HCT116 (cell line): ENCODE measurements around the gene SLC47A2. TPM values are rescaled to one million over a fixed set of nuclear protein-coding genes. Genes with fewer than 3 reads are reported as not detected.

Experiments used
- ATAC-seq: fragments of 200-7000 bp; cut with Tn5 transposase; 2 replicates; pipeline ENCODE4 v1.9.1; 2020; ENCODE audit warnings: mild to moderate bottlenecking, moderate library complexity
- BruUV-seq: library from RNA; stranded (reverse); fragments of 400-500 nt; replicated peaks from 2 replicates; lab custom pipeline; 2021; lab: Mats Ljungman, UMichigan
- CTCF ChIA-PET: fragments of 300-600 bp; sonication (Branson Sonifier 250); formaldehyde crosslinking; loops from one replicate; lab custom pipeline; 2021; ENCODE audit warnings: antibody characterized with exemption; lab: Charles Lee
- POLR2A ChIA-PET: fragments of 300-600, 350-600 bp; sonication (Branson Sonifier 250); formaldehyde crosslinking; loops from one replicate; lab custom pipeline; 2021; ENCODE audit warnings: antibody characterized with exemption; lab: Charles Lee
- RAD21 ChIA-PET, 2 experiments: fragments of 300-600 bp; sonication (Branson Sonifier 250); formaldehyde crosslinking; loops; one replicate each; lab custom pipeline; 2023; ENCODE audit warnings: low total read pairs in 2 of 2; ENCODE audit not compliant: uncharacterized antibody in 2 of 2, unreplicated experiment in 2 of 2, low non-redundant PET in 1 of 2; lab: Charles Lee
- DNase-seq: peaks from one replicate; pipeline ENCODE4 v3.0.0-alpha.2; 2010; ENCODE audit warnings: low read depth, low spot score
- H2AFZ ChIP-seq: fragments of 200-600 bp; shearing (Covaris generic), sonication (generic); 2 replicates; pipeline ENCODE4 v1.6.1; 2017; ENCODE audit warnings: low read depth, mixed run types, mixed read lengths, antibody characterized with exemption, low read length; ENCODE audit not compliant: poor library complexity, severe bottlenecking
- H3K27ac ChIP-seq: 2 replicates; pipeline ENCODE4 v1.5.1; 2012; ENCODE audit warnings: low read depth, low read length
- H3K27me3 ChIP-seq: fragments of 200-600 bp; sonication (generic); 2 replicates; pipeline ENCODE4 v1.6.1; 2016; ENCODE audit warnings: mixed run types, low read length, mixed read lengths; ENCODE audit not compliant: insufficient read depth
- H3K36me3 ChIP-seq, 2 experiments: fragments of 200-500 bp in 1 of 2; fragments of 200-600 bp in 1 of 2; sonication (Bioruptor generic) in 1 of 2; sonication (generic) in 1 of 2; 2 replicates each; pipeline versions ENCODE4 v1.5.1 to v1.6.1; 2014 to 2016; ENCODE audit warnings: low read length in 2 of 2, inconsistent platforms in 1 of 2, mixed read lengths in 1 of 2, mixed run types in 1 of 2; ENCODE audit not compliant: insufficient read depth in 2 of 2, control insufficient read depth in 1 of 2
- H3K4me1 ChIP-seq, 2 experiments: fragments of 200-600 bp in 1 of 2; sonication (generic) in 1 of 2; 2 replicates each; pipeline versions ENCODE4 v1.5.1 to v1.6.1; 2012 to 2017; ENCODE audit warnings: low read length in 2 of 2, inconsistent platforms in 1 of 2, mild to moderate bottlenecking in 1 of 2, mixed read lengths in 1 of 2, mixed run types in 1 of 2, moderate library complexity in 1 of 2; ENCODE audit not compliant: insufficient read depth in 2 of 2, control insufficient read depth in 1 of 2
- H3K4me2 ChIP-seq: fragments of 200-600 bp; sonication (generic); 2 replicates; pipeline ENCODE4 v1.6.1; 2017; ENCODE audit warnings: mixed run types, low read length, mixed read lengths
- H3K4me3 ChIP-seq, 2 experiments: fragments of 200-600 bp in 1 of 2; sonication (generic) in 1 of 2; replicated peaks in 1 of 2; 2 replicates each; pipeline ENCODE4 v1.5.1; 2011 to 2016; ENCODE audit warnings: low read length in 2 of 2, control low read depth in 1 of 2, low read depth in 1 of 2, mild to moderate bottlenecking in 1 of 2, mixed read lengths in 1 of 2, mixed run types in 1 of 2
- H3K79me2 ChIP-seq: fragments of 200-600 bp; sonication (generic); 2 replicates; pipeline ENCODE4 v1.6.1; 2017; ENCODE audit warnings: mild to moderate bottlenecking, mixed run types, low read length, moderate library complexity, mixed read lengths; ENCODE audit not compliant: insufficient read depth
- H3K9ac ChIP-seq: fragments of 200-600 bp; sonication (generic); 2 replicates; pipeline ENCODE4 v1.6.1; 2016; ENCODE audit warnings: low read length, mixed read lengths
- H3K9me2 ChIP-seq: fragments of 200-600 bp; sonication (generic), shearing (Covaris generic); 2 replicates; pipeline ENCODE4 v1.6.1; 2017; ENCODE audit warnings: mixed run types, mild to moderate bottlenecking, moderate library complexity; ENCODE audit not compliant: insufficient read depth
- H3K9me3 ChIP-seq, 2 experiments: fragments of 200-500 bp in 1 of 2; fragments of 200-600 bp in 1 of 2; sonication (Bioruptor generic) in 1 of 2; sonication (generic) in 1 of 2; 2 replicates each; pipeline ENCODE4 v1.6.1; 2014 to 2017; ENCODE audit warnings: low read length in 2 of 2, mixed read lengths in 2 of 2, inconsistent platforms in 1 of 2, low read depth in 1 of 2, mild to moderate bottlenecking in 1 of 2, mixed run types in 1 of 2, moderate library complexity in 1 of 2; ENCODE audit not compliant: control insufficient read depth in 1 of 2, insufficient read depth in 1 of 2
- H4K20me1 ChIP-seq: fragments of 200-600 bp; sonication (generic), shearing (Covaris generic); 2 replicates; pipeline ENCODE4 v1.6.1; 2017; ENCODE audit warnings: mixed run types, mild to moderate bottlenecking, moderate library complexity; ENCODE audit not compliant: insufficient read depth
- CBX3 ChIP-seq: IDR thresholded peaks from 2 replicates; pipeline ENCODE4 v1.6.1; 2012; ENCODE audit warnings: low read depth
- ELF1 ChIP-seq: IDR thresholded peaks from 2 replicates; pipeline ENCODE4 v1.6.1; 2012; ENCODE audit warnings: low read depth, borderline replicate concordance
- EZH2 ChIP-seq: fragments of 200-600 bp; sonication (generic); IDR thresholded peaks from 2 replicates; pipeline ENCODE4 v1.6.1; 2017; ENCODE audit warnings: antibody characterized with exemption, mixed run types
- EZH2phosphoT487 ChIP-seq: fragments of 200-600 bp; IDR thresholded peaks from 2 replicates; pipeline ENCODE4 v1.6.1; 2018; ENCODE audit warnings: antibody characterized with exemption, borderline replicate concordance
- POLR2AphosphoS5 ChIP-seq: IDR thresholded peaks from 2 replicates; pipeline ENCODE4 v1.6.1; 2011; ENCODE audit warnings: mild to moderate bottlenecking, low read depth, low read length, moderate library complexity
- RAD21 ChIP-seq: IDR thresholded peaks from 2 replicates; pipeline ENCODE4 v1.6.1; 2012; ENCODE audit warnings: low read depth, mild to moderate bottlenecking
- SIN3A ChIP-seq: IDR thresholded peaks from 2 replicates; pipeline ENCODE4 v1.6.1; 2012; ENCODE audit warnings: low read depth
- TCF7L2 ChIP-seq: IDR thresholded peaks from 2 replicates; pipeline ENCODE4 v1.7.0; 2011; ENCODE audit warnings: borderline replicate concordance, inconsistent platforms; ENCODE audit not compliant: insufficient read depth, insufficient read length; ENCODE audit errors: extremely low read depth
- ZFX ChIP-seq: fragments of 450-650 bp; IDR thresholded peaks from 2 replicates; pipeline ENCODE4 v1.6.1; 2017
- ZNF274 ChIP-seq: fragments of 200-500 bp; sonication (Bioruptor generic); IDR thresholded peaks from 2 replicates; pipeline ENCODE4 v1.6.1; 2014; ENCODE audit warnings: mild to moderate bottlenecking, low read depth, low read length, inconsistent platforms
- intact Hi-C: fragments of 100-400 bp; cut with micrococcal nuclease; formaldehyde crosslinking; loops from 2 replicates; pipeline ENCODE4 v1.10.0; 2022
- total RNA-seq: library from RNA; stranded (reverse); gene quantifications from one replicate; pipeline ENCODE4 v1.2.1, GENCODE V29; 2021; ENCODE audit not compliant: unreplicated experiment
- TF ChIP-seq, protein P1 (sequence below): IDR thresholded peaks from 2 replicates; pipeline ENCODE4 v1.6.1; 2012
- TF ChIP-seq, protein P2 (sequence below): IDR thresholded peaks from 2 replicates; pipeline ENCODE4 v1.6.1; 2012; ENCODE audit warnings: low read depth
- TF ChIP-seq, protein P3 (sequence below): IDR thresholded peaks from 2 replicates; pipeline ENCODE4 v1.6.1; 2012
- TF ChIP-seq, protein P4 (sequence below): IDR thresholded peaks from 2 replicates; pipeline ENCODE4 v1.6.1; 2011; ENCODE audit warnings: mild to moderate bottlenecking, low read length, moderate library complexity; ENCODE audit not compliant: insufficient replicate concordance; ENCODE audit errors: extremely low read depth
- TF ChIP-seq, protein P5 (sequence below), 3 experiments: fragments of 200-600 bp in 1 of 3; sonication (generic) in 1 of 3; IDR thresholded peaks in 2 of 3; conservative IDR thresholded peaks in 1 of 3; 2 replicates each; pipeline ENCODE4 v1.5.1; 2012 to 2017; ENCODE audit warnings: low read depth in 2 of 3, low read length in 2 of 3, antibody characterized with exemption in 1 of 3, borderline replicate concordance in 1 of 3, control low read depth in 1 of 3, mild to moderate bottlenecking in 1 of 3, mixed read lengths in 1 of 3, mixed run types in 1 of 3, moderate library complexity in 1 of 3; ENCODE audit not compliant: insufficient read depth in 1 of 3

Gene SLC47A2
- total RNA-seq, 1 experiment from 2014 or later: not detected

DNA sequence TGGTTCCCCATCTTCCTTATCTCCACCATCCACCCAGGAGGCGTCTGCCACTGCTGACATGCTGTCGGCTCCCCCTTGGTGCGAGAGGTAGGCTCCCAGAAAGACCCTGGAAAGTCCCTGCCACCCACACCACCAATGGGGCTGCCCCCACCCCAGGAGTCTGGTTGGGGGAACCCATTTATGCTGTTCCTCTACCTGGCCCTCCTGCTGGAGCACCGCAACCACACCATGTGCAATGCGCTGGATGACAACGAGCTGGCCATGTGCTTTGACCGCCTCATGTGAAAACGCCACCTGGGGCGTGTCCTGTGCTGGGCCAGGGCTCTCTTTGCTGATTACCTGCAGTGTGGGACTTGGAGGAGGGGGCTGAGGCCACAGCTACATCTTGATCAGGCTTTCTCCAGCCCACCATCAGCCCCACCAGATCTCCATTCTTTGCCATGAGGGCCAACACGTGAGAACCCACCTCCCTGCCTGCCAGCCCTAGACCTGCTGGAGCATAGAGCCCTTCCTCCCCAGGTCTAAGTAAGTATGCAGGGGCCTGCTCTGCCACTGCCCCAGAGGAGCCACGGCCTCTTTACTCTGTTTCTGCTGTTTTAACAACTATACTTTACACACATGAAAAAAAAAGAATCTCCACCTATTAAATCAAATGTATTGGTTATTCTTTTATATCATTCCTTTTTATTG is 39.6 kb upstream of the SLC47A2 start:
- CTCF ChIA-PET: no interaction called here
- H3K9ac ChIP-seq: no peak overlapping the region
- peaks cover 34 to 41% of the 10 kb centered on the region in 2 experiments for H3K4me1 ChIP-seq
- no peaks in the 10 kb centered on the region for H3K79me2 ChIP-seq
- no peaks in the 10 kb centered on the region for H4K20me1 ChIP-seq
- intact Hi-C loops: no loop called here
- no TSS peak for BruUV-seq
- H3K4me2 ChIP-seq: no peak overlapping the region
- TF ChIP-seq CBX3 (no peak), ZNF274 (no peak), ZFX (no peak), RAD21 (no peak), ELF1 (no peak), EZH2 (no peak), POLR2AphosphoS5 (no peak), TCF7L2 (no peak), EZH2phosphoT487 (no peak), SIN3A (no peak)
- TF ChIP-seq, protein P1, sequence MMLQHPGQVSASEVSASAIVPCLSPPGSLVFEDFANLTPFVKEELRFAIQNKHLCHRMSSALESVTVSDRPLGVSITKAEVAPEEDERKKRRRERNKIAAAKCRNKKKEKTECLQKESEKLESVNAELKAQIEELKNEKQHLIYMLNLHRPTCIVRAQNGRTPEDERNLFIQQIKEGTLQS: no peak
- TF ChIP-seq, protein P2, sequence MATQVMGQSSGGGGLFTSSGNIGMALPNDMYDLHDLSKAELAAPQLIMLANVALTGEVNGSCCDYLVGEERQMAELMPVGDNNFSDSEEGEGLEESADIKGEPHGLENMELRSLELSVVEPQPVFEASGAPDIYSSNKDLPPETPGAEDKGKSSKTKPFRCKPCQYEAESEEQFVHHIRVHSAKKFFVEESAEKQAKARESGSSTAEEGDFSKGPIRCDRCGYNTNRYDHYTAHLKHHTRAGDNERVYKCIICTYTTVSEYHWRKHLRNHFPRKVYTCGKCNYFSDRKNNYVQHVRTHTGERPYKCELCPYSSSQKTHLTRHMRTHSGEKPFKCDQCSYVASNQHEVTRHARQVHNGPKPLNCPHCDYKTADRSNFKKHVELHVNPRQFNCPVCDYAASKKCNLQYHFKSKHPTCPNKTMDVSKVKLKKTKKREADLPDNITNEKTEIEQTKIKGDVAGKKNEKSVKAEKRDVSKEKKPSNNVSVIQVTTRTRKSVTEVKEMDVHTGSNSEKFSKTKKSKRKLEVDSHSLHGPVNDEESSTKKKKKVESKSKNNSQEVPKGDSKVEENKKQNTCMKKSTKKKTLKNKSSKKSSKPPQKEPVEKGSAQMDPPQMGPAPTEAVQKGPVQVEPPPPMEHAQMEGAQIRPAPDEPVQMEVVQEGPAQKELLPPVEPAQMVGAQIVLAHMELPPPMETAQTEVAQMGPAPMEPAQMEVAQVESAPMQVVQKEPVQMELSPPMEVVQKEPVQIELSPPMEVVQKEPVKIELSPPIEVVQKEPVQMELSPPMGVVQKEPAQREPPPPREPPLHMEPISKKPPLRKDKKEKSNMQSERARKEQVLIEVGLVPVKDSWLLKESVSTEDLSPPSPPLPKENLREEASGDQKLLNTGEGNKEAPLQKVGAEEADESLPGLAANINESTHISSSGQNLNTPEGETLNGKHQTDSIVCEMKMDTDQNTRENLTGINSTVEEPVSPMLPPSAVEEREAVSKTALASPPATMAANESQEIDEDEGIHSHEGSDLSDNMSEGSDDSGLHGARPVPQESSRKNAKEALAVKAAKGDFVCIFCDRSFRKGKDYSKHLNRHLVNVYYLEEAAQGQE: no peak
- TF ChIP-seq, protein P3, sequence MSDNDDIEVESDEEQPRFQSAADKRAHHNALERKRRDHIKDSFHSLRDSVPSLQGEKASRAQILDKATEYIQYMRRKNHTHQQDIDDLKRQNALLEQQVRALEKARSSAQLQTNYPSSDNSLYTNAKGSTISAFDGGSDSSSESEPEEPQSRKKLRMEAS: no peak
- TF ChIP-seq, protein P4, sequence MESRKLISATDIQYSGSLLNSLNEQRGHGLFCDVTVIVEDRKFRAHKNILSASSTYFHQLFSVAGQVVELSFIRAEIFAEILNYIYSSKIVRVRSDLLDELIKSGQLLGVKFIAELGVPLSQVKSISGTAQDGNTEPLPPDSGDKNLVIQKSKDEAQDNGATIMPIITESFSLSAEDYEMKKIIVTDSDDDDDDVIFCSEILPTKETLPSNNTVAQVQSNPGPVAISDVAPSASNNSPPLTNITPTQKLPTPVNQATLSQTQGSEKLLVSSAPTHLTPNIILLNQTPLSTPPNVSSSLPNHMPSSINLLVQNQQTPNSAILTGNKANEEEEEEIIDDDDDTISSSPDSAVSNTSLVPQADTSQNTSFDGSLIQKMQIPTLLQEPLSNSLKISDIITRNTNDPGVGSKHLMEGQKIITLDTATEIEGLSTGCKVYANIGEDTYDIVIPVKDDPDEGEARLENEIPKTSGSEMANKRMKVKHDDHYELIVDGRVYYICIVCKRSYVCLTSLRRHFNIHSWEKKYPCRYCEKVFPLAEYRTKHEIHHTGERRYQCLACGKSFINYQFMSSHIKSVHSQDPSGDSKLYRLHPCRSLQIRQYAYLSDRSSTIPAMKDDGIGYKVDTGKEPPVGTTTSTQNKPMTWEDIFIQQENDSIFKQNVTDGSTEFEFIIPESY: no peak
- TF ChIP-seq, protein P5, sequence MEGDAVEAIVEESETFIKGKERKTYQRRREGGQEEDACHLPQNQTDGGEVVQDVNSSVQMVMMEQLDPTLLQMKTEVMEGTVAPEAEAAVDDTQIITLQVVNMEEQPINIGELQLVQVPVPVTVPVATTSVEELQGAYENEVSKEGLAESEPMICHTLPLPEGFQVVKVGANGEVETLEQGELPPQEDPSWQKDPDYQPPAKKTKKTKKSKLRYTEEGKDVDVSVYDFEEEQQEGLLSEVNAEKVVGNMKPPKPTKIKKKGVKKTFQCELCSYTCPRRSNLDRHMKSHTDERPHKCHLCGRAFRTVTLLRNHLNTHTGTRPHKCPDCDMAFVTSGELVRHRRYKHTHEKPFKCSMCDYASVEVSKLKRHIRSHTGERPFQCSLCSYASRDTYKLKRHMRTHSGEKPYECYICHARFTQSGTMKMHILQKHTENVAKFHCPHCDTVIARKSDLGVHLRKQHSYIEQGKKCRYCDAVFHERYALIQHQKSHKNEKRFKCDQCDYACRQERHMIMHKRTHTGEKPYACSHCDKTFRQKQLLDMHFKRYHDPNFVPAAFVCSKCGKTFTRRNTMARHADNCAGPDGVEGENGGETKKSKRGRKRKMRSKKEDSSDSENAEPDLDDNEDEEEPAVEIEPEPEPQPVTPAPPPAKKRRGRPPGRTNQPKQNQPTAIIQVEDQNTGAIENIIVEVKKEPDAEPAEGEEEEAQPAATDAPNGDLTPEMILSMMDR (IDR thresholded peaks at IDR 0.05 in 2 of 3, conservative IDR thresholded peaks at IDR 0.05 in 1 of 3; ENCODE audit: borderline replicate concordance in 1 of 3, insufficient read depth in 1 of 3, low read depth in 2 of 3, low read length in 2 of 3): no peak
- DNase-seq: no peak
- ATAC-seq: no peak
- no peaks in the 10 kb centered on the region for H3K36me3 ChIP-seq
- no peak overlapping the region for H3K4me3 ChIP-seq
- RAD21 ChIA-PET: no interaction called here
- H3K27me3 ChIP-seq: no peaks in the 10 kb centered on the region
- H3K9me2 ChIP-seq: no peaks in the 10 kb centered on the region
- no peaks in the 10 kb centered on the region for H3K9me3 ChIP-seq
- H2AFZ ChIP-seq: no peak overlapping the region
- POLR2A ChIA-PET: interaction anchor here (1.4 kb wide), 1 partner anchor 107 kb away, joined by 5 read pairs; the partner anchor contains the start of gene ALDH3A2
- H3K27ac ChIP-seq: no peak overlapping the region
